Measurements from ENCODE around the gene D2HGDH.

The D2HGDH gene

GRCh38 chr2:241734467-241735208 lies at the start of gene D2HGDH:
D2HGDH (plus strand) TSS chr2:241734630; CDS start chr2:241735225, 595 bp downstream.
- peak; percentile 76 for DNase-seq

GRCh38 chr2:241686324-241686649 lies 48.1 kb upstream of the D2HGDH start:
- DNase-seq = no peak

GRCh38 chr2:241686650-241687425 lies 47.6 kb upstream of the D2HGDH start, which contains the start of gene DTYMK:
DTYMK (minus strand) TSS chr2:241686815; CDS start chr2:241686783, 32 bp downstream.
- peak; percentile 94 for DNase-seq

- no peak for DNase-seq
Observed at GRCh38 chr2:241689306-241689705, 45.1 kb upstream of the D2HGDH start.

- no peak for DNase-seq
Observed at GRCh38 chr2:241690202-241690717, 44.2 kb upstream of the D2HGDH start.

- DNase-seq = peak; percentile 40
Observed at GRCh38 chr2:241692448-241692847, 42.0 kb upstream of the D2HGDH start.

- no peak for DNase-seq
Observed at GRCh38 chr2:241695651-241696050, 38.8 kb upstream of the D2HGDH start.

- no peak for DNase-seq
Observed at GRCh38 chr2:241701149-241701398, 33.4 kb upstream of the D2HGDH start.

GRCh38 chr2:241701399-241702154 lies 32.9 kb upstream of the D2HGDH start, which contains the start of gene ING5:
ING5 (plus strand) TSS chr2:241702039; CDS start chr2:241702066, 27 bp downstream.
- peak; percentile 79 for DNase-seq

- peak; percentile 59 for DNase-seq
Observed at GRCh38 chr2:241702155-241703031, 32.0 kb upstream of the D2HGDH start.

GRCh38 chr2:241703032-241703604 lies 31.3 kb upstream of the D2HGDH start:
- no peak for DNase-seq

GRCh38 chr2:241706537-241706936 lies 27.9 kb upstream of the D2HGDH start:
- DNase-seq = no peak

GRCh38 chr2:241708879-241709278 lies 25.6 kb upstream of the D2HGDH start:
- no peak for DNase-seq

- DNase-seq = no peak
Observed at GRCh38 chr2:241719093-241719492, 15.3 kb upstream of the D2HGDH start.

- DNase-seq = no peak
Observed at GRCh38 chr2:241720099-241720498, 14.3 kb upstream of the D2HGDH start.

- no peak for DNase-seq
Observed at GRCh38 chr2:241720560-241720959, 13.9 kb upstream of the D2HGDH start.

GRCh38 chr2:241721852-241722251 lies 12.6 kb upstream of the D2HGDH start:
- no peak for DNase-seq

- no peak for DNase-seq
Observed at GRCh38 chr2:241722896-241723454, 11.5 kb upstream of the D2HGDH start.

GRCh38 chr2:241724259-241724974 lies 10.0 kb upstream of the D2HGDH start:
- DNase-seq = no peak

- DNase-seq = no peak
Observed at GRCh38 chr2:241724975-241725870, 9.2 kb upstream of the D2HGDH start.

All from amniotic stem cell (primary cell).